HL-60 (cell line): ENCODE data around the gene ST6GALNAC3.

ENCODE experiments used
- DNase-seq, 2 experiments: peaks; one replicate each; pipeline ENCODE4 v3.0.0-alpha.2; 2010 to 2020; ENCODE audit warnings: low read depth in 1 of 2, low spot score in 1 of 2
- H3K27ac ChIP-seq: fragments of 250-450 bp; sonication (Bioruptor Pico); replicated peaks from 2 replicates; pipeline ENCODE4 v1.5.1; 2020; ENCODE audit warnings: mild to moderate bottlenecking, moderate library complexity
- H3K27me3 ChIP-seq: fragments of 250-450 bp; sonication (Bioruptor Pico); 2 replicates; pipeline ENCODE4 v1.5.1; 2021; ENCODE audit warnings: mild to moderate bottlenecking, moderate library complexity; ENCODE audit not compliant: insufficient read depth, poor library complexity, severe bottlenecking
- H3K4me3 ChIP-seq: replicated peaks from 2 replicates; pipeline ENCODE4 v1.5.1; 2011; ENCODE audit warnings: mild to moderate bottlenecking, control low read depth, low read length; ENCODE audit not compliant: insufficient read depth
- GABPA ChIP-seq: IDR thresholded peaks from 2 replicates; pipeline ENCODE4 v1.6.1; 2012; ENCODE audit warnings: low read depth
- POLR2AphosphoS5 ChIP-seq: IDR thresholded peaks from 2 replicates; pipeline ENCODE4 v1.6.1; 2012; ENCODE audit warnings: low read depth
- SPI1 ChIP-seq: IDR thresholded peaks from 2 replicates; pipeline ENCODE4 v1.6.1; 2012; ENCODE audit warnings: low read depth, mild to moderate bottlenecking, borderline replicate concordance
- TF ChIP-seq, protein P1 (sequence below): IDR thresholded peaks from 2 replicates; pipeline ENCODE4 v1.6.1; 2012; ENCODE audit warnings: low read depth; ENCODE audit not compliant: insufficient replicate concordance
- TF ChIP-seq, protein P2 (sequence below): IDR thresholded peaks from one replicate; pipeline ENCODE4 v1.5.1; 2011; ENCODE audit warnings: low read length, control low read depth, inconsistent platforms; ENCODE audit not compliant: insufficient read depth

Gene ST6GALNAC3

GRCh38 chr1:76632136-76632535, 557.6 kb downstream of the ST6GALNAC3 start:
- Histone ChIP-seq H3K4me3 (no peak overlapping the region), H3K27ac (no peak overlapping the region), H3K27me3 (no peaks in the 10 kb centered on the region)
- TF ChIP-seq, protein P1, sequence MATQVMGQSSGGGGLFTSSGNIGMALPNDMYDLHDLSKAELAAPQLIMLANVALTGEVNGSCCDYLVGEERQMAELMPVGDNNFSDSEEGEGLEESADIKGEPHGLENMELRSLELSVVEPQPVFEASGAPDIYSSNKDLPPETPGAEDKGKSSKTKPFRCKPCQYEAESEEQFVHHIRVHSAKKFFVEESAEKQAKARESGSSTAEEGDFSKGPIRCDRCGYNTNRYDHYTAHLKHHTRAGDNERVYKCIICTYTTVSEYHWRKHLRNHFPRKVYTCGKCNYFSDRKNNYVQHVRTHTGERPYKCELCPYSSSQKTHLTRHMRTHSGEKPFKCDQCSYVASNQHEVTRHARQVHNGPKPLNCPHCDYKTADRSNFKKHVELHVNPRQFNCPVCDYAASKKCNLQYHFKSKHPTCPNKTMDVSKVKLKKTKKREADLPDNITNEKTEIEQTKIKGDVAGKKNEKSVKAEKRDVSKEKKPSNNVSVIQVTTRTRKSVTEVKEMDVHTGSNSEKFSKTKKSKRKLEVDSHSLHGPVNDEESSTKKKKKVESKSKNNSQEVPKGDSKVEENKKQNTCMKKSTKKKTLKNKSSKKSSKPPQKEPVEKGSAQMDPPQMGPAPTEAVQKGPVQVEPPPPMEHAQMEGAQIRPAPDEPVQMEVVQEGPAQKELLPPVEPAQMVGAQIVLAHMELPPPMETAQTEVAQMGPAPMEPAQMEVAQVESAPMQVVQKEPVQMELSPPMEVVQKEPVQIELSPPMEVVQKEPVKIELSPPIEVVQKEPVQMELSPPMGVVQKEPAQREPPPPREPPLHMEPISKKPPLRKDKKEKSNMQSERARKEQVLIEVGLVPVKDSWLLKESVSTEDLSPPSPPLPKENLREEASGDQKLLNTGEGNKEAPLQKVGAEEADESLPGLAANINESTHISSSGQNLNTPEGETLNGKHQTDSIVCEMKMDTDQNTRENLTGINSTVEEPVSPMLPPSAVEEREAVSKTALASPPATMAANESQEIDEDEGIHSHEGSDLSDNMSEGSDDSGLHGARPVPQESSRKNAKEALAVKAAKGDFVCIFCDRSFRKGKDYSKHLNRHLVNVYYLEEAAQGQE: no peak
- TF ChIP-seq, protein P2, sequence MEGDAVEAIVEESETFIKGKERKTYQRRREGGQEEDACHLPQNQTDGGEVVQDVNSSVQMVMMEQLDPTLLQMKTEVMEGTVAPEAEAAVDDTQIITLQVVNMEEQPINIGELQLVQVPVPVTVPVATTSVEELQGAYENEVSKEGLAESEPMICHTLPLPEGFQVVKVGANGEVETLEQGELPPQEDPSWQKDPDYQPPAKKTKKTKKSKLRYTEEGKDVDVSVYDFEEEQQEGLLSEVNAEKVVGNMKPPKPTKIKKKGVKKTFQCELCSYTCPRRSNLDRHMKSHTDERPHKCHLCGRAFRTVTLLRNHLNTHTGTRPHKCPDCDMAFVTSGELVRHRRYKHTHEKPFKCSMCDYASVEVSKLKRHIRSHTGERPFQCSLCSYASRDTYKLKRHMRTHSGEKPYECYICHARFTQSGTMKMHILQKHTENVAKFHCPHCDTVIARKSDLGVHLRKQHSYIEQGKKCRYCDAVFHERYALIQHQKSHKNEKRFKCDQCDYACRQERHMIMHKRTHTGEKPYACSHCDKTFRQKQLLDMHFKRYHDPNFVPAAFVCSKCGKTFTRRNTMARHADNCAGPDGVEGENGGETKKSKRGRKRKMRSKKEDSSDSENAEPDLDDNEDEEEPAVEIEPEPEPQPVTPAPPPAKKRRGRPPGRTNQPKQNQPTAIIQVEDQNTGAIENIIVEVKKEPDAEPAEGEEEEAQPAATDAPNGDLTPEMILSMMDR: no peak
- TF ChIP-seq GABPA: no peak
- DNase-seq: no peak

- DNase-seq: no peak
- no peaks in the 10 kb centered on the region for H3K27me3 ChIP-seq
- H3K27ac ChIP-seq: no peak overlapping the region
- no peak overlapping the region for H3K4me3 ChIP-seq
- TF ChIP-seq, protein P2: no peak
- TF ChIP-seq SPI1: no peak
Observed at GRCh38 chr1:76635784-76636183, 561.2 kb downstream of the ST6GALNAC3 start.

DNA sequence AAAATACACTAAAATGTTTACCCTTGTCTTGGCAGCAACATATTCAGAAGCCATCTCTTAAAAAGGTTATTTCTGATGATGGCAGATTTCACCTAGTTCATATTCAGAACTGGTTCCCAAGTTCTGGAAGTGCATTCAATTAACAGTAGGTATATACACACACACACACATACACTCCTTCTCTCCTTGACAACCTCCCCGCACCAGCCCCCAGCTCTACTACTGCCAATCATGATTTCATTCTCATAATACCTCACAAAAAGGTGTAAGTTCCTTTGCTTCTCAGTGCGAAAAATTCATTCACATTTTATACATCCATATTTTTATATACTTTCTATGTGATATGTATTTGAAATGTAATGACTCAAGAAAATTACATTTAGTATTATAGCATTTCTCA, 564.6 kb downstream of the ST6GALNAC3 start:
- Histone ChIP-seq H3K27ac (no peak overlapping the region), H3K4me3 (no peak overlapping the region), H3K27me3 (no peaks in the 10 kb centered on the region)
- DNase-seq: no peak
- TF ChIP-seq, protein P2: no peak
- no peak for TF ChIP-seq SPI1
- TF ChIP-seq, protein P1: no peak
- TF ChIP-seq POLR2AphosphoS5: no peak
- TF ChIP-seq GABPA: no peak

GRCh38 chr1:76640092-76640491, 565.5 kb downstream of the ST6GALNAC3 start:
- DNase-seq: no peak
- H3K27me3 ChIP-seq: no peaks in the 10 kb centered on the region
- TF ChIP-seq, protein P2: no peak
- H3K27ac ChIP-seq: no peak overlapping the region
- no peak overlapping the region for H3K4me3 ChIP-seq
